ENCODE measurements around the gene ALOX15B. TPM values are rescaled to one million over a fixed set of nuclear protein-coding genes. Genes with fewer than 3 reads are reported as not detected.

ALOX15B gene
- total and polyA plus RNA-seq, 2 experiments from 2014 or later, result not detected

- no peak for TF ChIP-seq EZH2phosphoT487 (IDR thresholded peaks at IDR 0.05; ENCODE audit: insufficient read depth, low read depth)
- no peak for TF ChIP-seq EZH2 (IDR thresholded peaks at IDR 0.05; ENCODE audit: insufficient read depth, poor library complexity, severe bottlenecking)
- H3K4me2 ChIP-seq (ENCODE audit: unreplicated experiment), result no peak overlapping the region
- H4K20me1 ChIP-seq (ENCODE audit: insufficient read depth), result no peaks in the 10 kb centered on the region
- H3K4me1 ChIP-seq (ENCODE audit: insufficient read depth), result 0 out of 2 replicates have a peak, but pooled peaks cover 3% of the 10 kb centered on the region
- H3K9ac ChIP-seq, result no peak overlapping the region
- peaks cover 34% of the 10 kb centered on the region for H3K27me3 ChIP-seq (replicated peaks; ENCODE audit: insufficient read depth)
- H3F3A ChIP-seq (ENCODE audit: insufficient read depth), result no peaks in the 10 kb centered on the region
- H3K79me2 ChIP-seq (ENCODE audit: insufficient read depth), result no peaks in the 10 kb centered on the region
- H3K36me3 ChIP-seq (ENCODE audit: low read depth), result no peaks in the 10 kb centered on the region
- no peaks in the 10 kb centered on the region for H3K9me2 ChIP-seq (ENCODE audit: insufficient read depth)
- 43 to 48% methylated on average over 9 of the region's 9 CpGs for WGBS, 2 experiments (ENCODE audit: low coverage in 1 of 2, low lambda C conversion rate in 2 of 2, missing lambda C conversion rate in 2 of 2)
- no peak overlapping the region for H3K27ac ChIP-seq
- DNase-seq, result no peak
- H3K9me3 ChIP-seq (ENCODE audit: low read depth), result no peaks in the 10 kb centered on the region
- no peak overlapping the region for H2AFZ ChIP-seq
- H3K4me3 ChIP-seq, result no peak overlapping the region
- in situ Hi-C loops (cut with MboI), result no loop called here
These were observed 52.3 kb downstream of the ALOX15B start for GRCh38 chr17:8091033-8091687.

GRCh38 chr17:8095361-8095760, 56.5 kb downstream of the ALOX15B start:
- Histone ChIP-seq H4K20me1 (ENCODE audit: insufficient read depth) (no peaks in the 10 kb centered on the region), H3K4me3 (no peak overlapping the region), H3K4me1 (ENCODE audit: insufficient read depth) (0 out of 2 replicates have a peak, but pooled peaks cover 3% of the 10 kb centered on the region), H3K36me3 (ENCODE audit: low read depth) (no peaks in the 10 kb centered on the region), H3K9ac (no peak overlapping the region), H2AFZ (no peak overlapping the region), H3K9me2 (ENCODE audit: insufficient read depth) (no peaks in the 10 kb centered on the region), H3F3A (ENCODE audit: insufficient read depth) (no peaks in the 10 kb centered on the region), H3K27me3 (replicated peaks; ENCODE audit: insufficient read depth) (peaks cover 24% of the 10 kb centered on the region), H3K79me2 (ENCODE audit: insufficient read depth) (no peaks in the 10 kb centered on the region), H3K4me2 (ENCODE audit: unreplicated experiment) (no peak overlapping the region), H3K9me3 (ENCODE audit: low read depth) (no peaks in the 10 kb centered on the region), H3K27ac (no peak overlapping the region)
- TF ChIP-seq EZH2 (IDR thresholded peaks at IDR 0.05; ENCODE audit: insufficient read depth, poor library complexity, severe bottlenecking) (no peak), EZH2phosphoT487 (IDR thresholded peaks at IDR 0.05; ENCODE audit: insufficient read depth, low read depth) (no peak)
- DNase-seq, result no peak
- WGBS, 2 experiments (ENCODE audit: low coverage in 1 of 2, low lambda C conversion rate in 2 of 2, missing lambda C conversion rate in 2 of 2), result 57 to 60% methylated on average over 6 of the region's 6 CpGs
- in situ Hi-C loops (cut with MboI), result no loop called here

- no peaks in the 10 kb centered on the region for H3K9me3 ChIP-seq (ENCODE audit: low read depth)
- H4K20me1 ChIP-seq (ENCODE audit: insufficient read depth), result no peaks in the 10 kb centered on the region
- peaks cover 17% of the 10 kb centered on the region for H3K27me3 ChIP-seq (replicated peaks; ENCODE audit: insufficient read depth)
- in situ Hi-C loops (cut with MboI), result no loop called here
- H3K27ac ChIP-seq, result no peak overlapping the region
- DNase-seq, result no peak
- H3F3A ChIP-seq (ENCODE audit: insufficient read depth), result no peaks in the 10 kb centered on the region
- TF ChIP-seq EZH2 (IDR thresholded peaks at IDR 0.05; ENCODE audit: insufficient read depth, poor library complexity, severe bottlenecking) (no peak), EZH2phosphoT487 (IDR thresholded peaks at IDR 0.05; ENCODE audit: insufficient read depth, low read depth) (no peak)
- no peaks in the 10 kb centered on the region for H3K9me2 ChIP-seq (ENCODE audit: insufficient read depth)
- H3K4me2 ChIP-seq (ENCODE audit: unreplicated experiment), result no peak overlapping the region
- H2AFZ ChIP-seq, result no peak overlapping the region
- H3K4me3 ChIP-seq, result no peak overlapping the region
- H3K36me3 ChIP-seq (ENCODE audit: low read depth), result no peaks in the 10 kb centered on the region
- no peak overlapping the region for H3K9ac ChIP-seq
- 0 out of 2 replicates have a peak, but pooled peaks cover 3% of the 10 kb centered on the region for H3K4me1 ChIP-seq (ENCODE audit: insufficient read depth)
- H3K79me2 ChIP-seq (ENCODE audit: insufficient read depth), result no peaks in the 10 kb centered on the region
- 70 to 79% methylated on average over 8 of the region's 8 CpGs for WGBS, 2 experiments (ENCODE audit: low coverage in 1 of 2, low lambda C conversion rate in 2 of 2, missing lambda C conversion rate in 2 of 2)
These were observed 57.7 kb downstream of the ALOX15B start for GRCh38 chr17:8096541-8096940.

Small RNAs within 50 kb of the gene (microRNA-seq; reads per million reads assigned to microRNA genes)
- not detected for gene MIR4314 (ENCODE audit: borderline number of aligned reads)

Small RNAs within 50 kb of the gene (small RNA-seq; reads per million reads assigned to genes)
- not detected for gene MIR4314 (ENCODE audit: low read depth, low replicate concordance)

Other genes starting within 250 kb of the ALOX15B start
- 0.76 and 1.3 TPM in 2 replicates for gene KDM6B, start 204.8 kb upstream of the ALOX15B start, total RNA-seq (2014; rRNA removed; shearing (Covaris generic))
- 1.6 and 2.3 TPM in 2 replicates for gene KDM6B, start 204.8 kb upstream of the ALOX15B start, polyA plus RNA-seq (2016; fragmentation: Nextera tagmentation; extraction: Ambion mirVana)
- not detected in 2 replicates for gene TMEM88, start 184.0 kb upstream of the ALOX15B start, total RNA-seq (2014; rRNA removed; shearing (Covaris generic))
- gene TMEM88, start 184.0 kb upstream of the ALOX15B start, polyA plus RNA-seq (2016; fragmentation: Nextera tagmentation; extraction: Ambion mirVana), result 0.23 TPM in 1 of 2 replicates, not detected in the other
- gene NAA38, start 181.5 kb upstream of the ALOX15B start, total RNA-seq (2014; rRNA removed; shearing (Covaris generic)), result 70.4 and 71.5 TPM in 2 replicates
- gene NAA38, start 181.5 kb upstream of the ALOX15B start, polyA plus RNA-seq (2016; fragmentation: Nextera tagmentation; extraction: Ambion mirVana), result 185 and 196 TPM in 2 replicates
- gene CYB5D1, start 181.1 kb upstream of the ALOX15B start, total RNA-seq (2014; rRNA removed; shearing (Covaris generic)), result 11.0 and 20.6 TPM in 2 replicates
- gene CYB5D1, start 181.1 kb upstream of the ALOX15B start, polyA plus RNA-seq (2016; fragmentation: Nextera tagmentation; extraction: Ambion mirVana), result 8.6 and 9.9 TPM in 2 replicates
- gene CHD3, start 150.3 kb upstream of the ALOX15B start, total RNA-seq (2014; rRNA removed; shearing (Covaris generic)), result 56.5 and 73.6 TPM in 2 replicates
- gene CHD3, start 150.3 kb upstream of the ALOX15B start, polyA plus RNA-seq (2016; fragmentation: Nextera tagmentation; extraction: Ambion mirVana), result 14.0 and 16.0 TPM in 2 replicates
- gene RNF227, start 122.8 kb upstream of the ALOX15B start, total RNA-seq (2014; rRNA removed; shearing (Covaris generic)), result 4.3 and 15.3 TPM in 2 replicates
- 3.1 and 4.3 TPM in 2 replicates for gene RNF227, start 122.8 kb upstream of the ALOX15B start, polyA plus RNA-seq (2016; fragmentation: Nextera tagmentation; extraction: Ambion mirVana)
- 0.22 TPM in 1 of 2 replicates, not detected in the other for gene KCNAB3, start 109.2 kb upstream of the ALOX15B start, total RNA-seq (2014; rRNA removed; shearing (Covaris generic))
- 0.08 and 0.24 TPM in 2 replicates for gene KCNAB3, start 109.2 kb upstream of the ALOX15B start, polyA plus RNA-seq (2016; fragmentation: Nextera tagmentation; extraction: Ambion mirVana)
- gene TRAPPC1, start 107.1 kb upstream of the ALOX15B start, total RNA-seq (2014; rRNA removed; shearing (Covaris generic)), result 35.8 and 37.8 TPM in 2 replicates
- 321 and 343 TPM in 2 replicates for gene TRAPPC1, start 107.1 kb upstream of the ALOX15B start, polyA plus RNA-seq (2016; fragmentation: Nextera tagmentation; extraction: Ambion mirVana)
- gene CNTROB, start 106.9 kb upstream of the ALOX15B start, total RNA-seq (2014; rRNA removed; shearing (Covaris generic)), result 17.9 and 27.2 TPM in 2 replicates
- 19.4 and 21.2 TPM in 2 replicates for gene CNTROB, start 106.9 kb upstream of the ALOX15B start, polyA plus RNA-seq (2016; fragmentation: Nextera tagmentation; extraction: Ambion mirVana)
- 0.22 and 0.89 TPM in 2 replicates for gene GUCY2D, start 36.4 kb upstream of the ALOX15B start, total RNA-seq (2014; rRNA removed; shearing (Covaris generic))
- gene GUCY2D, start 36.4 kb upstream of the ALOX15B start, polyA plus RNA-seq (2016; fragmentation: Nextera tagmentation; extraction: Ambion mirVana), result 0.05 TPM in 1 of 2 replicates, not detected in the other
- not detected in 2 replicates for gene ALOX12B, start 48.7 kb downstream of the ALOX15B start, total RNA-seq (2014; rRNA removed; shearing (Covaris generic))
- gene ALOX12B, start 48.7 kb downstream of the ALOX15B start, polyA plus RNA-seq (2016; fragmentation: Nextera tagmentation; extraction: Ambion mirVana), result not detected in 2 replicates
- under 0.01 TPM in 1 of 2 replicates, not detected in the other for gene ALOXE3, start 79.5 kb downstream of the ALOX15B start, total RNA-seq (2014; rRNA removed; shearing (Covaris generic))
- gene ALOXE3, start 79.5 kb downstream of the ALOX15B start, polyA plus RNA-seq (2016; fragmentation: Nextera tagmentation; extraction: Ambion mirVana), result 0.11 and 0.19 TPM in 2 replicates
- gene HES7, start 85.0 kb downstream of the ALOX15B start, total RNA-seq (2014; rRNA removed; shearing (Covaris generic)), result not detected in 2 replicates
- gene HES7, start 85.0 kb downstream of the ALOX15B start, polyA plus RNA-seq (2016; fragmentation: Nextera tagmentation; extraction: Ambion mirVana), result not detected in 2 replicates
- 4.4 and 5.1 TPM in 2 replicates for gene PER1, start 113.3 kb downstream of the ALOX15B start, total RNA-seq (2014; rRNA removed; shearing (Covaris generic))
- 5.3 and 5.9 TPM in 2 replicates for gene PER1, start 113.3 kb downstream of the ALOX15B start, polyA plus RNA-seq (2016; fragmentation: Nextera tagmentation; extraction: Ambion mirVana)
- 6.2 and 6.5 TPM in 2 replicates for gene VAMP2, start 123.9 kb downstream of the ALOX15B start, total RNA-seq (2014; rRNA removed; shearing (Covaris generic))
- 25.5 and 27.1 TPM in 2 replicates for gene VAMP2, start 123.9 kb downstream of the ALOX15B start, polyA plus RNA-seq (2016; fragmentation: Nextera tagmentation; extraction: Ambion mirVana)
- gene TMEM107, start 137.3 kb downstream of the ALOX15B start, total RNA-seq (2014; rRNA removed; shearing (Covaris generic)), result 11.6 TPM in 2 replicates
- 20.6 and 20.9 TPM in 2 replicates for gene TMEM107, start 137.3 kb downstream of the ALOX15B start, polyA plus RNA-seq (2016; fragmentation: Nextera tagmentation; extraction: Ambion mirVana)
- gene BORCS6, start 151.1 kb downstream of the ALOX15B start, total RNA-seq (2014; rRNA removed; shearing (Covaris generic)), result 3.9 and 5.6 TPM in 2 replicates
- gene BORCS6, start 151.1 kb downstream of the ALOX15B start, polyA plus RNA-seq (2016; fragmentation: Nextera tagmentation; extraction: Ambion mirVana), result 3.4 and 4.5 TPM in 2 replicates
- gene AURKB, start 171.5 kb downstream of the ALOX15B start, total RNA-seq (2014; rRNA removed; shearing (Covaris generic)), result 9.4 and 18.4 TPM in 2 replicates
- 22.9 and 24.1 TPM in 2 replicates for gene AURKB, start 171.5 kb downstream of the ALOX15B start, polyA plus RNA-seq (2016; fragmentation: Nextera tagmentation; extraction: Ambion mirVana)
- gene CTC1, start 209.0 kb downstream of the ALOX15B start, total RNA-seq (2014; rRNA removed; shearing (Covaris generic)), result 2.0 and 7.0 TPM in 2 replicates
- 5.4 and 6.0 TPM in 2 replicates for gene CTC1, start 209.0 kb downstream of the ALOX15B start, polyA plus RNA-seq (2016; fragmentation: Nextera tagmentation; extraction: Ambion mirVana)
- gene PFAS, start 210.2 kb downstream of the ALOX15B start, total RNA-seq (2014; rRNA removed; shearing (Covaris generic)), result 13.4 and 33.0 TPM in 2 replicates
- 14.8 and 16.0 TPM in 2 replicates for gene PFAS, start 210.2 kb downstream of the ALOX15B start, polyA plus RNA-seq (2016; fragmentation: Nextera tagmentation; extraction: Ambion mirVana)
- gene RANGRF, start 249.6 kb downstream of the ALOX15B start, total RNA-seq (2014; rRNA removed; shearing (Covaris generic)), result 4.8 and 13.8 TPM in 2 replicates
- gene RANGRF, start 249.6 kb downstream of the ALOX15B start, polyA plus RNA-seq (2016; fragmentation: Nextera tagmentation; extraction: Ambion mirVana), result 29.7 and 30.3 TPM in 2 replicates